KMS-11 (cell line): Measurements from ENCODE around the gene RAI14.
A peak's percentile ranks its signal among the peaks of the same experiment; 100 is the strongest.

Experiments
- H2AFZ ChIP-seq: fragments of 200-600 bp; sonication (generic); 2 replicates; pipeline ENCODE4 v1.6.1; 2016; ENCODE audit warnings: antibody characterized with exemption, mixed run types, low read depth
- H3K27ac ChIP-seq: fragments of 200-600 bp; sonication (generic); 2 replicates; pipeline ENCODE4 v1.6.1; 2016; ENCODE audit warnings: mild to moderate bottlenecking, mixed run types
- H3K27me3 ChIP-seq: fragments of 200-600 bp; sonication (generic); 2 replicates; pipeline ENCODE4 v1.6.1; 2017; ENCODE audit warnings: mild to moderate bottlenecking, low read depth, mixed run types, moderate library complexity; ENCODE audit not compliant: insufficient read depth
- H3K36me3 ChIP-seq: fragments of 200-600 bp; sonication (generic); 2 replicates; pipeline ENCODE4 v1.6.1; 2017; ENCODE audit warnings: mild to moderate bottlenecking, mixed run types; ENCODE audit not compliant: insufficient read depth
- H3K4me1 ChIP-seq: fragments of 200-600 bp; sonication (generic); 2 replicates; pipeline ENCODE4 v1.6.1; 2016; ENCODE audit warnings: mild to moderate bottlenecking, low read depth, mixed run types; ENCODE audit not compliant: poor library complexity, severe bottlenecking
- H3K4me2 ChIP-seq: fragments of 200-600 bp; sonication (generic); 2 replicates; pipeline ENCODE4 v1.7.0; 2016; ENCODE audit warnings: mild to moderate bottlenecking, mixed run types
- H3K4me3 ChIP-seq: fragments of 200-600 bp; sonication (generic); IDR thresholded peaks from 2 replicates; pipeline ENCODE4 v1.6.1; 2017; ENCODE audit warnings: low read depth, low read length, mixed read lengths; ENCODE audit not compliant: insufficient read depth
- H3K79me2 ChIP-seq: fragments of 200-600 bp; sonication (generic); 2 replicates; pipeline ENCODE4 v1.6.1; 2016; ENCODE audit warnings: low read depth, mixed run types; ENCODE audit not compliant: insufficient read depth
- H3K9ac ChIP-seq: fragments of 200-600 bp; sonication (generic); 2 replicates; pipeline ENCODE4 v1.6.1; 2016; ENCODE audit warnings: mild to moderate bottlenecking, mixed run types
- H4K20me1 ChIP-seq: fragments of 200-600 bp; sonication (generic); 2 replicates; pipeline ENCODE4 v1.6.1; 2016; ENCODE audit warnings: mild to moderate bottlenecking, mixed run types; ENCODE audit not compliant: insufficient read depth
- CTCF ChIP-seq: fragments of 200-600 bp; sonication (generic); conservative IDR thresholded peaks from 2 replicates; pipeline ENCODE4 v1.6.1; 2017; ENCODE audit warnings: low read depth, mild to moderate bottlenecking, antibody characterized with exemption, low read length, moderate library complexity, mixed read lengths

The RAI14 gene

DNA sequence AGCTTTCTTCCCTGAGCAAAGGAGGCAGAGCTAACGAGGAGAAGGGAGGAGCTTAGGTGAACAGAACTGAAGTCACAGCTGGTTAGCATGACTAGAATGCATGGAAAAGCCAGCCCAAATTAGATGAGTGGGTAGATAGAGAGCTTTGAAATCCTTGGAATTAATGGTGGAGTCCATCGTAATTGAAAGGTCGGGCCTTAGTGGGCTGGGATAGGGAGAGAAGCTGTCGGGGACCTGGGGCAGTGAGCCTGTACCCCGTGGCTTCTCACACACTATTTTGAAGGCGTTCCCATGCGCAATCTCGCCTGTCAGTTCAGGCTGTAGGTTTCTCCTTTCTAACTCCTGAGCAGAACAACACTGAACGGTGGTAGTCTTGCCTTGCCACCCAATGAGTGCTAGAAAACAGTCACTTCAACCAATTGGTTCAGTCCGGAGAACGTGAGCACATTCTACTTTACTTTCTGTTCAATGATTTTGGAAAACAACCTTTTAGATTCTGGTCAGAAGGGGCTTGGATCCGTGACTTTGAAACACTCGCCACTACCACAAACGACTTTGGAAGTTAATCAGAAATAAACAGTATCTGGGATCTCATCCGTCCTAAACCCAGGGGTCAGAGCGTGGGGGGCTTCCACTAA lies 655 bp upstream of the RAI14 start:
- Histone ChIP-seq H3K36me3 (no peaks in the 10 kb centered on the region), H3K27ac (no peak overlapping the region), H3K4me3 (no peak overlapping the region), H3K9ac (peak overlapping the region; percentile 66; the same call in 1 of the 2 replicates), H3K79me2 (no peaks in the 10 kb centered on the region), H4K20me1 (no peaks in the 10 kb centered on the region), H2AFZ (peak overlapping the region; percentile 94), H3K27me3 (no peaks in the 10 kb centered on the region), H3K4me1 (peaks cover 6% of the 10 kb centered on the region), H3K4me2 (peak overlapping the region; percentile 75)
- no peak for TF ChIP-seq CTCF

DNA sequence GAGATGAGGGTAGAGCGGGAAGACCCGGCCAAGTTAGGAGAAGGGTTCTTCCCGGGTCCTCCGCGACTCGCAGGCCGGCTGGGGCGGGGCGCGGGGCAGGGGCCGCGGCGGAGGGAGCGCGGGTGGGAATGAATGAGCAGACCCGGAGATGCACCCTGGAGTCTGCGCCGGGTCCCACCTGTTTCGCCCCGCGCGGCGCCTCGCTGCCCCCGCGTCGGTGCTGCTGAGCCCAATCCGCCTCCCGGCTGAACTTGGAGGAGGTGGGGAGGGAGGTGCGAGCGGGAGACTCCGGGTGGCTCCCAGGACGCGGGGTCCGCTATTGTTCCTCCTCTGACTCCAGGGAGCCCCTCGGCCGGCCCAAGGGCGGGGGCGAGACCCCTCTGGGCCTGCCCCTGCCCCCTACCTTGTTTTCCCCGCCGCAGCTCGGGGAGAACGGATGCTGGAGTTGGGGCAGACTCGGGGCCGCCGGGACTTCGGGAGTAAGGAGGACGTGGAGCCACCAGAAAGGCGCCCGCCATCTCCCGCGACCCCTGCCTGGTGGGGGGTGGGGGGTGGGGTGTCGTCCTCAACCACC lies 659 bp downstream of the RAI14 start:
- Histone ChIP-seq H3K36me3 (no peaks in the 10 kb centered on the region), H3K4me2 (peak overlapping the region; percentile 75), H2AFZ (peak overlapping the region; percentile 94), H3K4me1 (peaks cover 6% of the 10 kb centered on the region), H3K27me3 (no peaks in the 10 kb centered on the region), H4K20me1 (no peaks in the 10 kb centered on the region), H3K27ac (no peak overlapping the region), H3K4me3 (no peak overlapping the region), H3K79me2 (no peaks in the 10 kb centered on the region), H3K9ac (peak overlapping the region; percentile 66)
- no peak for TF ChIP-seq CTCF

DNA sequence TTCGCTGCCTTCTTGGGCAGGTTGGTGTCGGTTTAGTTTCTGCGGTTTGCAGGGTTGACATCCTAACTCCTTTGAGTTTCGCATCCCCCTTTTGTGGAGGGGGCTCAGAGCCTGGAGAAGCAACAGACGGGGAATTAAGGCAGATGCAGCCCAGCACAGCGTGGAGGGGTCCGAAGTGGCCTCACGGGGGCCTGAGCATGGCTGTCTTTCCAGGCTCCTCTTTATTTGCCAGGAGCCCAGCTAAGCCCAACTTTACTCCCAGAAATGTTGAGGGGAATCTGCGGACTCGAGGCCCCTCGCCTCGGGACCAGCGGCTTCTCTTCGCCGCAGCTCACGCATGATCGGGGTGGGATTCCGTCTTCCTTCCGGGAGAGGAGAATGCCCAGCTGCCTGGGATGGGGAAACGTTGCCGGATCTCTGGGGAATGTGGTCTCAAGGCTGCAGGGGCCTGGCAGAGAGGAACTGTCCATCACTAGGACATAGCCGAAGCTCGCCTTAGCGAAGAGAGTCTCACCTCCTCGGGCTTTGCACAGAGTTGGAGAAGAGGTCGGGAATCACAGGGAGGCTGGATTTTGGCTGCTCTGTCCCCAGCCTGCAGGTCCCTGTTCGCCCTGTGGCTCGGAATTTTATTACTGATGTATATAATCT lies 1.3 kb downstream of the RAI14 start:
- H3K36me3 ChIP-seq, result no peaks in the 10 kb centered on the region
- H3K27me3 ChIP-seq, result no peaks in the 10 kb centered on the region
- no peaks in the 10 kb centered on the region for H3K79me2 ChIP-seq
- no peak overlapping the region for H3K4me3 ChIP-seq
- no peak overlapping the region for H3K27ac ChIP-seq
- TF ChIP-seq CTCF, result no peak
- H4K20me1 ChIP-seq, result no peaks in the 10 kb centered on the region
- H3K9ac ChIP-seq, result peak overlapping the region; percentile 66; the same call in 1 of the 2 replicates
- H3K4me2 ChIP-seq, result peak overlapping the region; percentile 75
- H2AFZ ChIP-seq, result peak overlapping the region; percentile 94; the same call in 1 of the 2 replicates
- peaks cover 6% of the 10 kb centered on the region for H3K4me1 ChIP-seq

DNA sequence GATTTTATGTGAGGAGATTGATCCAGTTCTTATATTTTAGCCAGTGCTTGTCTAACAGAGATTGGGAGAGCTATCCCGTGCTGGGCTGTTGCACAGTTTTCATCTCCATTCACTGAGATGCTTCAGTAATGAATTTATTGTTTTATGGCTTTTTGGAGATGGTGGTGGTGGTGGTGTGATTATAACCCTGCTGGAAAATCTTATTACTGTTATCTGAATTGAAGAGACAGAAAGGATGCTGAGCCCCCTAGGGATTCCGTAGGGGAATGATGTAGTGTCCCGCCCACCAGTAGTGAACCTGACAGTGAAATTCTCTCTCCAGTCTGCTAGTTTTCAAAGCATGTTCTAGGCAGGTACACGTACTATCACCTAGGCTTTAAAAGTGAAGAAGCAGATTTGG lies 1.9 kb downstream of the RAI14 start:
- H3K27ac ChIP-seq, result no peak overlapping the region
- no peaks in the 10 kb centered on the region for H3K36me3 ChIP-seq
- no peak for TF ChIP-seq CTCF
- H3K79me2 ChIP-seq, result no peaks in the 10 kb centered on the region
- H3K9ac ChIP-seq, result no peak overlapping the region
- H3K27me3 ChIP-seq, result no peaks in the 10 kb centered on the region
- H2AFZ ChIP-seq, result no peak overlapping the region
- peaks cover 6% of the 10 kb centered on the region for H3K4me1 ChIP-seq
- H4K20me1 ChIP-seq, result no peaks in the 10 kb centered on the region
- no peak overlapping the region; the same call in 1 of the 2 replicates for H3K4me2 ChIP-seq
- no peak overlapping the region for H3K4me3 ChIP-seq
